Peyer's patch (tissue), 4 donors: ENCODE data around the gene EP400.

Source experiments
- POLR2A ChIP-seq, 2 donors: fragments of 450-650 bp; IDR thresholded peaks; one replicate each; pipeline ENCODE4 v1.5.1; 2017; ENCODE audit warnings: antibody characterized with exemption in 2 of 2, mild to moderate bottlenecking in 2 of 2, moderate library complexity in 2 of 2
- TF ChIP-seq, protein P1 (sequence below), 6 experiments: fragments of 450-650 bp in 4 of 6; fragments of 200-600 bp in 2 of 6; sonication (generic) in 1 of 6; IDR thresholded peaks; one replicate each; pipeline ENCODE4 v1.5.1; 2017 to 2019; ENCODE audit warnings: antibody characterized with exemption in 6 of 6, mild to moderate bottlenecking in 3 of 6, moderate library complexity in 1 of 6

DNA sequence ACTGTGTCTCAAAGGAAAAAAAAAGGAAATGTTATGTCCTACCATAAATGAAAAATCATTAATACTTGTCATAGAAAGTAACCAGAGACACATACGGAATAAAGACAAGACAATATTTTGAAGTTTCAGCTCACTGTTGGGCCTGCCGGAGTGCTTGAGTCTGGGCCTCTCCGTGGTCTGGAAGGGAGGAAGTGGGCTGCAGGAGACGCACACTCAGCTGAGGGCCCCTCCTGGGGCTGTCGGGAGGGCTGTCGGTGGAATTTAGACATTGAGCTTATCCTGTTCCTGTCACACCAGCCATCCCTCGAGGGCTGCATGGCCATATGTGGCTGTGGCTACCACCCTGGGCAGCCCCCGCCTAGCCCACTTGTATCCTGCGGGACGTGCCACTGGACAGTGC lies 113.7 kb downstream of the EP400 start:
- TF ChIP-seq, protein P1, sequence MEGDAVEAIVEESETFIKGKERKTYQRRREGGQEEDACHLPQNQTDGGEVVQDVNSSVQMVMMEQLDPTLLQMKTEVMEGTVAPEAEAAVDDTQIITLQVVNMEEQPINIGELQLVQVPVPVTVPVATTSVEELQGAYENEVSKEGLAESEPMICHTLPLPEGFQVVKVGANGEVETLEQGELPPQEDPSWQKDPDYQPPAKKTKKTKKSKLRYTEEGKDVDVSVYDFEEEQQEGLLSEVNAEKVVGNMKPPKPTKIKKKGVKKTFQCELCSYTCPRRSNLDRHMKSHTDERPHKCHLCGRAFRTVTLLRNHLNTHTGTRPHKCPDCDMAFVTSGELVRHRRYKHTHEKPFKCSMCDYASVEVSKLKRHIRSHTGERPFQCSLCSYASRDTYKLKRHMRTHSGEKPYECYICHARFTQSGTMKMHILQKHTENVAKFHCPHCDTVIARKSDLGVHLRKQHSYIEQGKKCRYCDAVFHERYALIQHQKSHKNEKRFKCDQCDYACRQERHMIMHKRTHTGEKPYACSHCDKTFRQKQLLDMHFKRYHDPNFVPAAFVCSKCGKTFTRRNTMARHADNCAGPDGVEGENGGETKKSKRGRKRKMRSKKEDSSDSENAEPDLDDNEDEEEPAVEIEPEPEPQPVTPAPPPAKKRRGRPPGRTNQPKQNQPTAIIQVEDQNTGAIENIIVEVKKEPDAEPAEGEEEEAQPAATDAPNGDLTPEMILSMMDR (IDR thresholded peaks at IDR 0.05): no peak
- no peak for TF ChIP-seq POLR2A (IDR thresholded peaks at IDR 0.05)
